Stromal cell of bone marrow (primary cell): ENCODE data around the gene SSNA1.
A peak's percentile ranks its signal among the peaks of the same experiment; 100 is the strongest.

Source experiments
- DNase-seq: peaks from one replicate; pipeline ENCODE4 v3.0.0-alpha.2; 2012; ENCODE audit warnings: low read depth

SSNA1 gene

DNA sequence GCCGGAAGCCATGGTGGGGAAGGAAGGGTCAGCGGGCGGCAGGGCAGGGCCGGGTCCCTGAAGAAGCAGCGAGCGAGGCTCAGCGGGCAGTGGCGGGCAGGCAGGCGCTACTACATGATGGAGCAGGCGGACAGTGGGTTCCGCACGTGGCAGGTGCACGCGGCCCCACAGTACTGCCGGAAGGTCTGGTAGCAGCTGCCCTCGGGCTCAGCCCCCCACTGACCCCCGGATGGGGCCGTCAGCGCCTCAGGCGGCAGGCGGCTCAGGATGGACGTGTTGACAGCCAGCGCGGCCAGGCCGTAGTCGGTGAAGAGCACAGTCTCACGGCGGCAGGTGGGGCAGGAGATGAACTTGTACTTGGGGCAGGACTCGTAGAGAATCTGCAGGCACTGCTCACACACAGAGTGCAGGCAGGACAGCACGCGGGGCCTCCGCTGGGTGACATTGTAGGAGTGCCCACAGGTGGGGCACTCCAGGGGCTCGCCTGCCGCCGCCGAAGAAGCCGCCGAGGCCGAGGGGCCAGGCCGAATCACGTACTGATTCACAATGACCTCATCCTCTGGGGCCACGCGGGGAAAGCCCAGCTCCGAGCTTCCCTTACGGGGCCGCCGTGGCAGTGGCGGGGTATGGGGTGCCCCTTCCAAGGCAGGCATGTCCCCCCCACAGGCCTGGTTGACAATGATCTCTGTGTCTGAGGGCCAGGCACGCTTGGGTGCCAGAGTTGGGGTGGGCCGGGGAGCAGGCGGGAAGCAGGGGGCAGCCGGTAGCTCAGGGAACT, 32.0 kb downstream of the SSNA1 start:
- DNase-seq: no peak

DNA sequence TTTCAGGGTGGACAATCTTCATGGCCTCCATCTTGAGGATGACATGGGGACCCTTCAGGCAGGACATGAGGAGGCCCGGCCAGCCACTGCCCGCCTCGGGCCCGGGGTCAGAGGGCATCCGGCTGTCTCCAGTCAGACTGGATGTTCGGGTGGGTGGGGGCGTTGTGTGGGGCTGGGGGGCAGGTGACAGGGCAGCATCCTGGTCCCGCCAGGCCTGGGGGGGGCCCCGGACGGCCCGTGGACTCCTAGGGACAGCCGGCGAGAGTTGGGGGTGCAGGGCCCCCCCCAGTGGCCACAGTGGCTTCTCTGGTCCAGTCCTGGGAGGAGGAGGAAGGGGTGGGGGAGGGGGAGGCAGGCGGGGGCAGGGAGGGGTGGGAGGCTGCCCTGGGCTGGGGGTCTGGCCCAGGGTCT, 32.6 kb downstream of the SSNA1 start:
- DNase-seq: no peak

- no peak for DNase-seq
Observed at GRCh38 chr9:137221506-137222111, 33.1 kb downstream of the SSNA1 start.

DNA sequence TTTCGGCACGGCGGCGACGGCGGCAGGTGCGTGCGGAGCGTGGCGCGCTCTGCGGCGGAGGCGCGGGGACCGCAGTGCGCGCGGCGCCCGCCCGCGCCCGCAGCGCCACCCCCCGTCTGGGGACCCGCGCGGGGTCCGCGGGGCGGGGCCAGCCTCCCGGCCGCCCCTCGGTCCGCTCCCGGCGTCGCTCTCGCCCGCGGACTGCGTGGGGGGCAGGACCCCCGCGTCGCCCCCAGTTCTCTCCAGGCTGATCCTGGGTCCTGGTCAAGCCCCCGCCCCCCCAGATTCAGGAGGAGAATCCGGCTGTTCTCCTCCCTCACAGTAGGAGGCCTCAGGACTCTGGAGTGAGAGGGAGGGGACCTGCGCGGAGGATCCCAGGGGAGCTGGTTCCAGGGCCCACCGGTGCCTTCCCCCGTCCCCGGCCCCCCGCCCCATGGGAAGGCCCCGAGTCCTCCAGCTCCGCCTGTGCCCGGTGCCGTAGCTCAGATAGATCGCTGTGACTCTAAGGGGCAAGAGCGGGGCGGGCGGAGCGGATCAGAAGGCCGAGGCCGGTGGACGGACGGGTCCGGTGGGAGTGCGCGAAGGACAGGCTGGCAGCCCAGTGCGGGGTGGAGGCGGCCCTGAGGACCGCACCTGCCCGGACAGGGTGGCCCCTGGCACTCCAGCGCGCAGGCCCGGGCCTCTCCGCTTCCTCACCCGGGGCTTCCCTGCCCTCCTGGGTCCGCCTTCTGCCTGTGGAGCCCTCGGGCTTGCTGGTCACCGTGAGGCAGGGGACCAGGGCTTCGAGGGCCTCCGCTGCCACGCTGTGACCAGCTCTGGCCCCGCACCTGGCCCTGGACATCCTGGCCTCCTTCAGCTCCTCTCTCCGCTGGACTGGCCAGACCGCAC, 34.0 kb downstream of the SSNA1 start, which contains the start of gene RNF208:
TSS of gene RNF208 (minus strand) at position 51 of the 888 bp plus-strand sequence. CDS start 1,028 bp downstream, outside the sequence.
- no peak for DNase-seq

GRCh38 chr9:137223078-137223970, 34.8 kb downstream of the SSNA1 start:
- peak; percentile 97 for DNase-seq

DNA sequence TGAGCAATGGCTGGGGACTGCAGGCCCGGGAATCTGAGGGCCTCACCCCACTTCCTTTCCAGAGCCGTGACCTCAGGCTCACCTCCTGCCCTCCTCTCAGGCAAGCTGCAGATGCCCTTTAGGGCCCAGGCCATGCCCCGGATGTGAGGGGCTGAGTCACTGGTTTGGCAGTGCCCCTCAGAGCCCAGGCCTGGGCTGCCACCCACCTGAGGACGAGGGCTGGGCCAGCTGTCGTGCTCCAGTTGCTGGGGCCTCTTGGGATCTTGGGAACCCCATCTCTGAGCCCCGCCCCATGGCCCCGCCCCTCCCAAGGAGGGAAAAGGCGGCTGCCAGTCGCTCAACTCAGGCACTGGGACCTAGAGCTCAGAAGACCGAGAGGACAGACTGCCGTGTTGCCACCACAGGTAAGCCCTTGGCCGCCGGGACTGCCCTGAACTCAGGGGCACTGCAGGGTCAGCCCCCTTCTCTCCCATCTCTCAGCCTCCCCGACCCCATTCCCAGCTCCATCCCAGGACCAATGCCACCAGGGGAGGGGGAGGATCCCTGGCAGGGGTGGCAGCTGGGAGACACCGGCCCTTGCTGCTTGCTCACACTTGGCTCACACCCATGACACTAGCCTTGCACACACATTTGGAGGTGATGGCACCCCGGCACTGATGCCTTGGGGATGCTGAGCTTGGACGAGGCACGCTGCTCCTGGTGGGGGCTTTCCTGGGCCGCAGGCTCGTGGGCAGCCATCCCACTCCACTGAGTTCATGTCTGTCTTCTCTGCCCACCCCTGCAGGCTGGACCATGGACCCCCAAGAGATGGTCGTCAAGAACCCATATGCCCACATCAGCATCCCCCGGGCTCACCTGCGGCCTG, 36.6 kb downstream of the SSNA1 start, which contains the start of gene CYSRT1:
TSS of gene CYSRT1 (plus strand) at position 345 of the 865 bp plus-strand sequence. CDS start at position 793, 448 bp downstream.
- no peak for DNase-seq

GRCh38 chr9:137225699-137226331, 37.3 kb downstream of the SSNA1 start:
- no peak for DNase-seq

DNA sequence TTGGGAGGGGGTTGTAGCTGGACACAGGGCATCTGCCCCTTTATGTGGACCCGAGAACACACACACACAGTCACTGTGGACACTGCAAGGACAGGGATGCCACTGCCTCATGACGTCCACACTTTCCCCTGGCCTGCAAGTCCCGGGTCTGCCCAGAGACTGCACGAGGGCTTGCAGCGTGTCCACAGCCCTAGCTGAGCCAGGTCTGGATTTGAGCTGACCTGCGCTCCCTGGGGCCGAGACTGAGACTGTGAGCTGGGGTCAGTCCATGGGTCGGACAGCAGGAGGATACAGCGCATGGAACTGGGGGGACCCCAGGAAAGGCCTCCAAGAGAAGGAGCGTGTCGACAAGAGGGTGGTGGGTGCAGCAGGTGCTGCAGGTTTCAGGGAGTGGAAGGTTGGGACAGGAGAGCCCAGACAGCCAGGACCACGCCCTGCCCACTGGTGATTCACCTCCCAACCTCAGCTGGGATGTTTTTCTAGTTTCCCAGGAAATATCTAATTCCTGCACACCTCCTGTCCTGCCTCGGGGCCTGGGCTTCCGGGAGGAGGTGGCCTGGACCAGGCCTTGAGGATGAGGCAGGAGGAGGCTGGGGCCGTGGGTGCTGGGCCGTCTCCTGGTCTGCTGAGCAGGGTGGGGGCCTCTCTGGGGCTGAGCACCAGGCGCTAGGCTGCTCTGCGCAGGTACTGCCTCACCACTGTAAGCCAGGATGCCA, 38.0 kb downstream of the SSNA1 start:
- no peak for DNase-seq

DNA sequence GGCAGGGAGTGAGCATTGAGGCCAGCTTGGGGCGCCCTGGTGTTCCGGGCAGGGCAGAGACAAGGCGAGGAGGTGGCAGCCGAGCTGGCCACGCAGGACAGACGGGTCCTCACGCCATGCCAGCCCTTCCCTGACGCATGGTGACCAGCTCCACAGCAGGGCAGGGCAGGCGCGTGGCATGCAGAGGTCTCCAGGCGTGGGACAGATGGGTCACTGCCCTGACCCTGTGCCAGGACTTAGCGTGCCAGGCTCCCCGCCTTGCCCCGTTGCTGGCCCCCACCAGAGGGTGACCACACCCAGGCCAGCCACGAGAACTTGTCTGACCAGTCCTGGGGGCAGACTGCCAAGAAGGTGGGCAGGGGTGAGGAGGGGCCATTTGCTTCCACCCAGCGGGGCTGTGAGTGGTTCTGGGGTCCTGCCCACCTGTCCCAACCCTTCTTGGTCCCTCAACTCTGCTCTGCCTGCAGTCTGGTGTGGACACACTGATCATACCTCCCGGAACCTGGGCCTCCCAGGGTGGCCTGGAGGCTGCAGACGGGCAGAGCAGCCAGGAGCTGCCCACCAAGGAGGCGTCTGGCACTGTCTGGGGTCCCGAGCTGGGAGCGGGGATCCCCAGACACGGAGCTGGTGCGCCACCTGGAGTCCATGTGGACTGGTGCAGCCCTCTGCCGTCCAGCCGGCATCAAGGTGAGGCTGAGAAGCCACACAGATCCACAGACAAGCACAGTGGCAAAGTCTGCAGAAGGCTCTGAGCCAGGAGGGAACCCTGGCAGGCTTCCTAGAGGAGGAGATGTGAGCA, 38.8 kb downstream of the SSNA1 start, which contains the start of gene RNF224:
TSS of gene RNF224 (plus strand) at position 449 of the 799 bp plus-strand sequence. CDS start 834 bp downstream, outside the sequence.
- no peak for DNase-seq

GRCh38 chr9:137227853-137228505, 39.5 kb downstream of the SSNA1 start:
- no peak for DNase-seq

DNA sequence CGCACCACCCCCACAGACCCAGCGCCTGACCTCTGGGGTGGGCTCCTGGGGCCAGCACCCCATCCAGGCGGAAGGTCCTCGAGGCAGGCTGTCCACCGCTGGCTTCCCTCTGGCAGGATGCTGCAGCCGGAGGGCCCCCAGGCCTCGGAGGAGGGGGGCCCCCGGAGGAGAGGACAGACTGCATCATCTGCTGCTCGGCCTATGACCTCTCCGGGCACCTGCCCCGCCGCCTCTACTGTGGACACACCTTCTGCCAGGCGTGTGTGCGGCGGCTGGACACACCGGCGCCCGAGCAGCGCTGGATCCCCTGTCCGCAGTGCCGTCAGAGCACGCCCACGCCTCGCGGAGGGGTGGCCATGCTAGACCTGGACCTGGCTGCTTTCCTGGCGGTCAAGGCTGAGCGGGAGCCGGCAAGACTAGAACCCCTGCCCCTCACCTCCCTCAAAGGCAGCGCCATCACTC, 40.1 kb downstream of the SSNA1 start:
- no peak for DNase-seq

DNA sequence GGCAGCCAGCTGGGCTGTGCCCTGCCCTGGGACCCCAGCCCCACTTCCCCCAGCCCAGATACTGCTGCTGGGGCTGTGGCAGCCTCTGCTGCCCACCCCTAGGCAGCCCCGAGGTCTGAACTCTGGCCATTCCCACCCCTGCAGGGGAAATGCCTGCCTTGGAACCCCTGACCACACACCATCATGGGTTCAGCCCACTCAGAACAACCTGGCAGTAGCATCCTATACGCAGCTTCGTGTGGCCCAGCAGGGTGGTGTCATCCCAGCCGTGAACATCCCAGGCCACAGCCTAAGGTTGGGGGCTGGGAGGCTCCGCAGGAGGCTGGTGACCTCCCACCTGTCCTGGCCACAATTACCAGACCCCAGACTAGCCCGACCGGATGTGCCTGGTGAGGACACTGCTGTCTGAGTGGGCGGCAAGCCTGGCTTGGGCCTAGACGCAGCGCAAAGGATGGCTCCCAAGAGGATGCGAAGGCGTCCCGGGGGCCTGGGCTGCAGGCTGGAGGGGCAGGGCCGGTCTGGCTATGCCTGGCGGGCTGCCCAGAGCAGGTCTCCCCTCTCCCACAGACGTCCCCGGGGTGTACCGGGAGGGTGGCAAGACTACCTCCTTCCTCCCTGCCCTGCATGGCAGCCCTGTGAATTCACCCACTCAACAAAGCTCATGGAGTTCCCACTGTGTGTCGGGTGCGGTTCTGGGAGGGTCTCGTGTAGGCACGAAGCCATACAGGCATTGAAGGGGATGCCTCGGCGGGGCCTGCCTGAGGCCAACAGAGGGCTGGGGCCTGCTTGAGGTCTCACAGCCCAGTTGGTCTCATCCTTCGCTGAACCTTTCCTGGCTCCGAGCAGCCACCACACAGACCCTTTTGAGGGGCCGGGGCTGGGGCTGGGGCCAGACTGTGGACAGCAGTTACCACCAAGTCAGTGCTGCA, 40.8 kb downstream of the SSNA1 start:
- no peak for DNase-seq

- no peak for DNase-seq
Observed at GRCh38 chr9:137229903-137230704, 41.6 kb downstream of the SSNA1 start.

DNA sequence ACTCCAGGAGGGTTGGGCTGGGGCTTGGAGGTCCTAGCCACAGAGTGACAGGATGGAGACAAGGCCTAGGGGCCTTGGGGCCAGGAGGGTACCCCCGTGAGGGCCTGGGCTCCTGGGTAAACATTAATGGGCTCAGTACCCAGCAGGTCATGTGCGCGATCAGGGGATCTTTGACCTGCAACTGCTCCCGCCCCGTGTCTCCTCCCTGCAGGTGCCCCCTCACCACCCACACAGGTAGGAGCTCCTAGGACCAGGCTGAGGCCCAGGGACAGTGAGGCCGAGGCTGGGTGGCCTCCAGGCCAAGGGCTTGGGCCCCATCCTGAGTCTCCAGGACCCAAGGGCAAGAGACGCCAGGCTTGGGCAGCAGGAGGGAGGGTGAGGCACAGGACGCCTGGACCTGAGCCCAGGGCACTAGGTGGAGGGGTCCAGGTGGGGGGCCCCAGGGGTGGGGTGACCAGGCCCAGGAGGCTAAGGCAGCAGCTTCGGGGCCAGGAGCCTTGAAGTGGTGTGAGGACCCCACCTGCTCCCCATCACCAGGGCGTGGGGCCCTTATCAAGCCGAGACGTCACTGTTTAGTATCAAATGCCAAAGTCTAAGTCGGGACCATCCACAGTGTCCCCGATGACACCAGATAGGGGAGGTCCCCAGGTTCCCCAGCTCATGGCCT, 42.4 kb downstream of the SSNA1 start, which contains the start of gene SLC34A3:
TSS of gene SLC34A3 (plus strand) at position 197 of the 667 bp plus-strand sequence. CDS start 802 bp downstream, outside the sequence.
- DNase-seq: no peak
